Chondrocyte (in vitro differentiated cells): ENCODE data around the gene MZT2A. TPM values are rescaled to one million over a fixed set of nuclear protein-coding genes. Genes with fewer than 3 reads are reported as not detected.
"Not testable (repeated sequence)": the region's sequence is repeated elsewhere in the genome, so short reads cannot be mapped to it uniquely, and the experiment has no call there.

ENCODE experiments used
- DNase-seq: peaks from one replicate; pipeline ENCODE4 v3.0.0; 2021; ENCODE audit warnings: mixed read lengths, low spot score
- H3K27ac Mint-ChIP-seq: one replicate; pipeline ENCODE4 v1.8.0; 2021; ENCODE audit warnings: mild to moderate bottlenecking, moderate library complexity, mixed read lengths; ENCODE audit not compliant: unreplicated experiment
- H3K27me3 Mint-ChIP-seq: 2 replicates; pipeline ENCODE4 v1.8.0; 2021; ENCODE audit warnings: low read depth, mixed read lengths
- H3K36me3 Mint-ChIP-seq: 2 replicates; pipeline ENCODE4 v1.8.0; 2021; ENCODE audit warnings: low read depth, mixed read lengths
- H3K4me1 Mint-ChIP-seq: 2 replicates; pipeline ENCODE4 v1.8.0; 2021; ENCODE audit warnings: low read depth, mild to moderate bottlenecking, mixed read lengths
- H3K4me3 Mint-ChIP-seq: one replicate; pipeline ENCODE4 v1.8.0; 2021; ENCODE audit warnings: mild to moderate bottlenecking, moderate library complexity, mixed read lengths; ENCODE audit not compliant: unreplicated experiment
- H3K9me3 Mint-ChIP-seq: 2 replicates; pipeline ENCODE4 v1.8.0; 2021; ENCODE audit warnings: low read depth, mixed read lengths
- CTCF ChIP-seq: fragments of 200-600 bp; sonication (generic); IDR thresholded peaks from 2 replicates; pipeline ENCODE4 v1.5.0; 2021; ENCODE audit warnings: antibody characterized with exemption, mild to moderate bottlenecking, moderate library complexity
- total RNA-seq: library from RNA; stranded (reverse); gene quantifications from 3 replicates; pipeline ENCODE4 v1.2.1, GENCODE V29; 2021

Gene MZT2A
- total RNA-seq, 1 donor from 2014 or later, result 109 TPM

GRCh38 chr2:131483981-131484820 is 8.0 kb downstream of the MZT2A start:
- not testable (repeated sequence) for H3K4me1 Mint-ChIP-seq, H3K36me3 Mint-ChIP-seq, H3K4me3 Mint-ChIP-seq, H3K9me3 Mint-ChIP-seq, H3K27me3 Mint-ChIP-seq, H3K27ac Mint-ChIP-seq, DNase-seq

- H3K4me3 Mint-ChIP-seq, H3K27ac Mint-ChIP-seq, H3K27me3 Mint-ChIP-seq, H3K4me1 Mint-ChIP-seq, H3K36me3 Mint-ChIP-seq, DNase-seq, H3K9me3 Mint-ChIP-seq: not testable (repeated sequence)
Measured at GRCh38 chr2:131482506-131483155, 9.6 kb downstream of the MZT2A start.

GRCh38 chr2:131480351-131480750 is 11.8 kb downstream of the MZT2A start:
- not testable (repeated sequence) for H3K27ac Mint-ChIP-seq, DNase-seq, H3K27me3 Mint-ChIP-seq, H3K4me3 Mint-ChIP-seq, H3K4me1 Mint-ChIP-seq, H3K36me3 Mint-ChIP-seq, H3K9me3 Mint-ChIP-seq

GRCh38 chr2:131478850-131479461 is 13.2 kb downstream of the MZT2A start:
- H3K4me3 Mint-ChIP-seq, H3K9me3 Mint-ChIP-seq, DNase-seq, H3K27ac Mint-ChIP-seq, H3K4me1 Mint-ChIP-seq, H3K36me3 Mint-ChIP-seq, H3K27me3 Mint-ChIP-seq: not testable (repeated sequence)

- H3K4me1 Mint-ChIP-seq, H3K36me3 Mint-ChIP-seq, H3K9me3 Mint-ChIP-seq, H3K4me3 Mint-ChIP-seq, H3K27ac Mint-ChIP-seq, H3K27me3 Mint-ChIP-seq, DNase-seq: not testable (repeated sequence)
Measured at GRCh38 chr2:131478074-131478849, 13.9 kb downstream of the MZT2A start.

- not testable (repeated sequence) for H3K27me3 Mint-ChIP-seq, H3K27ac Mint-ChIP-seq, H3K36me3 Mint-ChIP-seq, H3K9me3 Mint-ChIP-seq, DNase-seq, H3K4me3 Mint-ChIP-seq, H3K4me1 Mint-ChIP-seq
Measured at GRCh38 chr2:131477227-131477626, 15.0 kb downstream of the MZT2A start.

GRCh38 chr2:131476363-131476762 is 15.8 kb downstream of the MZT2A start:
- not testable (repeated sequence) for H3K9me3 Mint-ChIP-seq, H3K27me3 Mint-ChIP-seq, DNase-seq, H3K4me1 Mint-ChIP-seq, H3K27ac Mint-ChIP-seq, H3K4me3 Mint-ChIP-seq, H3K36me3 Mint-ChIP-seq

- Mint-ChIP-seq H3K4me3 (no peak within 1 kb of the TSS), H3K27ac (no peak within 1 kb of the TSS), H3K9me3 (no peaks in the 10 kb centered on the region), H3K36me3 (peaks cover 2% of the 10 kb centered on the region), H3K27me3 (no peaks in the 10 kb centered on the region), H3K4me1 (no peaks in the 10 kb centered on the region)
- DNase-seq, result no peak
- TF ChIP-seq CTCF, result no peak
Measured at GRCh38 chr2:131475831-131476230, 16.4 kb downstream of the MZT2A start, which contains the start of gene TUBA3D. Gene TUBA3D, plus strand, starts transcription at chr2:131476119. Its CDS starts 81 bp downstream, at chr2:131476200.

GRCh38 chr2:131473266-131473665 is 18.9 kb downstream of the MZT2A start:
- H3K27me3 Mint-ChIP-seq, H3K27ac Mint-ChIP-seq, DNase-seq, H3K9me3 Mint-ChIP-seq, H3K4me1 Mint-ChIP-seq, H3K4me3 Mint-ChIP-seq, H3K36me3 Mint-ChIP-seq: not testable (repeated sequence)

GRCh38 chr2:131471624-131472023 is 20.6 kb downstream of the MZT2A start:
- not testable (repeated sequence) for H3K4me3 Mint-ChIP-seq, H3K9me3 Mint-ChIP-seq, DNase-seq, H3K27me3 Mint-ChIP-seq, H3K36me3 Mint-ChIP-seq, H3K27ac Mint-ChIP-seq, H3K4me1 Mint-ChIP-seq

GRCh38 chr2:131470944-131471343 is 21.3 kb downstream of the MZT2A start:
- not testable (repeated sequence) for H3K27me3 Mint-ChIP-seq, H3K4me1 Mint-ChIP-seq, H3K36me3 Mint-ChIP-seq, H3K4me3 Mint-ChIP-seq, H3K27ac Mint-ChIP-seq, DNase-seq, H3K9me3 Mint-ChIP-seq
